Tibial nerve (tissue), 4 donors: ENCODE results near the gene ACOXL. TPM values are rescaled to one million over a fixed set of nuclear protein-coding genes. Genes with fewer than 3 reads are reported as not detected.
A peak's percentile ranks its signal among the peaks of the same experiment; 100 is the strongest.

Source experiments
- DNase-seq, 2 donors: peaks; one replicate each; pipeline ENCODE4 v3.0.0-alpha.2; 2019; ENCODE audit warnings: low spot score in 2 of 2
- H3K27ac ChIP-seq, 4 donors: fragments of 200-600 bp; sonication (generic) in 3 of 4; one replicate each; pipeline ENCODE4 v1.5.1; 2017 to 2019; ENCODE audit warnings: mild to moderate bottlenecking in 1 of 4
- H3K27me3 ChIP-seq, 2 donors: fragments of 200-600 bp; sonication (generic) in 1 of 2; one replicate each; pipeline versions ENCODE4 v1.5.1 to v1.6.0; 2017 to 2019
- H3K36me3 ChIP-seq, 3 donors: fragments of 200-600 bp; sonication (generic); one replicate each; pipeline ENCODE4 v1.5.1; 2018 to 2019
- H3K4me1 ChIP-seq, 4 donors: fragments of 200-600 bp; sonication (generic) in 3 of 4; one replicate each; pipeline ENCODE4 v1.5.1; 2017 to 2019
- H3K4me3 ChIP-seq, 4 donors: fragments of 200-600 bp; sonication (generic) in 3 of 4; one replicate each; pipeline ENCODE4 v1.5.1; 2017 to 2019; ENCODE audit warnings: mild to moderate bottlenecking in 1 of 4, moderate library complexity in 1 of 4
- H3K9me3 ChIP-seq, 4 donors: fragments of 200-600 bp; sonication (generic) in 3 of 4; one replicate each; pipeline ENCODE4 v1.5.1; 2017 to 2019
- EP300 ChIP-seq, 2 donors: sonication (generic); formaldehyde crosslinking; IDR thresholded peaks; one replicate each; pipeline ENCODE4 v1.6.1; 2017; ENCODE audit warnings: antibody characterized with exemption in 2 of 2, mild to moderate bottlenecking in 1 of 2
- POLR2A ChIP-seq, 2 donors: fragments of 450-650 bp; IDR thresholded peaks; one replicate each; pipeline ENCODE4 v1.6.1; 2017; ENCODE audit warnings: antibody characterized with exemption in 2 of 2, mild to moderate bottlenecking in 2 of 2, moderate library complexity in 2 of 2
- whole genome bisulfite sequencing, 2 donors: methylation state at CpG; one replicate each; pipeline ENCODE4 v1.1.5; 2018; 5-methylcytosine and 5-hydroxymethylcytosine counted together
- total RNA-seq, 4 donors: library from RNA; depleted of rRNA; stranded (reverse); fragments of >200 nt; gene quantifications; one replicate each; pipeline ENCODE4 v1.1.0, GENCODE V29; 2016
- TF ChIP-seq, protein P1 (sequence below), 5 experiments: fragments of 200-600 bp in 3 of 5; fragments of 450-650 bp in 2 of 5; sonication (generic) in 3 of 5; IDR thresholded peaks; one replicate each; pipeline ENCODE4 v1.5.1; 2016 to 2019; ENCODE audit warnings: antibody characterized with exemption in 5 of 5, mild to moderate bottlenecking in 3 of 5, moderate library complexity in 2 of 5

The ACOXL gene
- total RNA-seq, 4 donors from 2014 or later: 0.30 TPM; not detected in 3

DNA sequence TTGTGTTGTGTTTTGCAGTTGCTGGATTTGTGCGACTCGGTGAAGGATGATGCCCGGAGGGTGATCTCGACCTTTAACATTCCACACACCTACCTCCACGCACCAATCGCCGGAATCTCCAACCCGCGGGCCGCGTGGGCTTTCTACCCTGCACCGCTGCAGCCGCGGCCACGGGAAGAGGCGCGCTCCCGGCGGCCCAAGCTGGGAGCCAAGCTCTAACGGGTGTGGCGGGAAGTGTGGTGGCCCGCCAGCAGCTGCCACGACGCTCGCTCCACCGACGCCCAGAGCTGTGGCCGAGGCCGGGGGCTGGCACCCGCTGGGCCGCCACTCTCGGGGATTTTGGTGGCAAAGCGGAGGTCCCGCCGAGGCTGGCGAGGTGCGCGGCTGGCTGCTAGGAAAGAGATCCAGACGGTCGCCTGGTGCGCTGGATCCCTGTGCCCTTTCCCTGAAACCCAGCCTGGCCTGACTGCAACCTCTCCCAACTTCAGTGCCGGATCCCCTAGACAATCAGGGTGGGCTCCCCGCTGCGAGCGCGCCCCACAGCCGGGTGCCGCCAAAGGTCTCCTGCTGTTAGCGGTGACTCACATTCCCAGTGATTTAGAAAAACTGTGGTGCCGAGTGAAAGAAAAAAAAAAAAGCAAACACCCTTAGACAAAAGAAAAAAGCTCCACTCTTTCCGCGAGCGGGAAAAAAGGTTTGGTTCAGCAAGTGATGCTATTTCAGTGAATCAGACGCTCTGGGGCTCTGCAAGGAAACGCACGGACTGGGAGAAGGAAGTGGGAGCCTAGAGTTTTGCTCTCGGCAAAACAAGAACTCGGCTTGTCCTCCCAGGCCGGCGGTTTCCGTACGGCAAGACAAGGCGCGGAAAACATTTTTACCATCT, 385.5 kb downstream of the ACOXL start:
- peak in 1 of 2 donors; percentile 20 for DNase-seq
- peaks cover 0 to 45% (median 33%) of the 10 kb centered on the region in 4 donors for H3K4me1 ChIP-seq
- TF ChIP-seq, protein P1, sequence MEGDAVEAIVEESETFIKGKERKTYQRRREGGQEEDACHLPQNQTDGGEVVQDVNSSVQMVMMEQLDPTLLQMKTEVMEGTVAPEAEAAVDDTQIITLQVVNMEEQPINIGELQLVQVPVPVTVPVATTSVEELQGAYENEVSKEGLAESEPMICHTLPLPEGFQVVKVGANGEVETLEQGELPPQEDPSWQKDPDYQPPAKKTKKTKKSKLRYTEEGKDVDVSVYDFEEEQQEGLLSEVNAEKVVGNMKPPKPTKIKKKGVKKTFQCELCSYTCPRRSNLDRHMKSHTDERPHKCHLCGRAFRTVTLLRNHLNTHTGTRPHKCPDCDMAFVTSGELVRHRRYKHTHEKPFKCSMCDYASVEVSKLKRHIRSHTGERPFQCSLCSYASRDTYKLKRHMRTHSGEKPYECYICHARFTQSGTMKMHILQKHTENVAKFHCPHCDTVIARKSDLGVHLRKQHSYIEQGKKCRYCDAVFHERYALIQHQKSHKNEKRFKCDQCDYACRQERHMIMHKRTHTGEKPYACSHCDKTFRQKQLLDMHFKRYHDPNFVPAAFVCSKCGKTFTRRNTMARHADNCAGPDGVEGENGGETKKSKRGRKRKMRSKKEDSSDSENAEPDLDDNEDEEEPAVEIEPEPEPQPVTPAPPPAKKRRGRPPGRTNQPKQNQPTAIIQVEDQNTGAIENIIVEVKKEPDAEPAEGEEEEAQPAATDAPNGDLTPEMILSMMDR (IDR thresholded peaks at IDR 0.05): no peak
- TF ChIP-seq POLR2A (IDR thresholded peaks at IDR 0.05): no peak
- no peak for TF ChIP-seq EP300 (IDR thresholded peaks at IDR 0.05)
- H3K27me3 ChIP-seq: peaks cover 0 to 41% of the 10 kb centered on the region in 2 donors
- 2 to 7% methylated on average over 37 to 63 of the region's 64 CpGs for WGBS, 2 donors
- no peaks in the 10 kb centered on the region for H3K36me3 ChIP-seq
- H3K9me3 ChIP-seq: no peaks in the 10 kb centered on the region
- H3K4me3 ChIP-seq: peak overlapping the region; percentile 29 to 92 (median 82)
- peak overlapping the region in 3 of 4 donors; percentile 1 to 60 (median 30) for H3K27ac ChIP-seq

DNA sequence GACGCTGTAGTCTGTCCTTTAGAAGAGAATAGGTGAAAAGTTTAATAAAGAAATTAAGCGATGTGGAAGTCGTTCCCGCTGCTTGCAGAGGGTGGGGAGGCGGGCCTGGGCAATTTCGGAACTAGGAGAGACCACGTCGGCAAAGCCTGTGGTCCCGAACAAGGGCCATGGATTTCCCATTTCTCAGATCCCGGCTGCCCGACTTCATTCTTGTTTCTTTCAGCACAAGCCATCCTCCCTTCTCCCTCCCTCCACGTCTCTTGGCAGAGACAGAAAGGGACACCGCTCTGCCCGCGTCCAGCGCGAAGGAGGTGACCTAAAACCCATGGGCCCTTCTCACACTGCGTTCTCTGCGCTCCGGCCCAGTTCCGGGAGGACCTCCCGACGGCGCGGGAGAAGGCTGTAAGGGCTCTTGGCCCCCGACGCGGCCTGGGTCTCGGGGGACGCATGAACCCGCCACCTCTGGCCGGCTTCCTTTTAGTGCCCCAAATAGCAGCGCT, 386.2 kb downstream of the ACOXL start:
- Histone ChIP-seq H3K4me3 (peak overlapping the region; percentile 29 to 92 (median 82)), H3K9me3 (no peaks in the 10 kb centered on the region), H3K27me3 (peaks cover 0 to 34% of the 10 kb centered on the region in 2 donors), H3K4me1 (peaks cover 0 to 51% (median 36%) of the 10 kb centered on the region in 4 donors), H3K27ac (peak overlapping the region in 3 of 4 donors; percentile 1 to 60 (median 30)), H3K36me3 (no peaks in the 10 kb centered on the region)
- no peak for DNase-seq
- TF ChIP-seq, protein P1 (IDR thresholded peaks at IDR 0.05): no peak
- TF ChIP-seq EP300 (IDR thresholded peaks at IDR 0.05) (peak in 1 of 2 donors; percentile 2), POLR2A (IDR thresholded peaks at IDR 0.05) (no peak)
- WGBS, 2 donors: 12 to 20% methylated on average over 33 of the region's 33 CpGs

DNA sequence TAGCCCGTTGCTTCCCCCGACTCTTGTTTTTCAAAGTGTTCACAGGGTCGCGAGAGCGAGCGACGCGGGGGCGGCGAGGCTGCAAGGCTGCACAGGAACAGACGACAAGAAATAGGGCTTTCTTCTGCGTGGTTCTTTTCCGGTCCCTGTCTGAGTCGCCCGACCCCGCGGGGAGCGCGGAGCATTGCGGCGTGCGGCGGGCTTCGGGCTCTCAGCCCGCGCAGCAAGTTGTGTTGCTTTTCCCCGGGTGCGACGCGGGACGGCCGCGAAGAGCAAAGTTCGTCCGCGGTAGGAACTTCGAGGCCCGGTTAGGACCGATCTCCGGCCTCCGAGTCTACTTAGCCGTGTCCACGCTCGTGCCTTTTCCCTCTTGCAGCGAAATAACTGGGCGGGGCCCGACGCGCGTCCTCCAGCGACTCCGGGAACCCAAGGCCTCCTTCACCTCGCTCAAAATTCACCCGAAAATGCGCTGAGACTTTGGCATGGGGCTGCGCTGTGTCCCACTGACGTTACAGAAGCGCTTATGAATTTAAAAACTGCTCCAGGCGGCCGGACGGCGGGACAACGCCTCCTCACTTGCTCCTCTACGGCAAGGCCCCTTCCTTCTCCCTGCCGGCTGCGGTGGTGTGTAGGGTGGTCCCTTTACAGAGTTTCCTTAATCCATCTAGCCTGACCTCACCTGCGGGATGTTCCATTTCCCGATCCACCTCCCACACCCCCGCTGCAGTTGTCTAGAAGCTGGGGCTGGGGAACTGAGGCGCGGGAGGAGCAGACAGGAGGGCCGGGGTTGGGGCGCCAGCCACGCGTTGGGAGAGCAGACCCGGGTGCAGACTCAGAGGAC, 386.8 kb downstream of the ACOXL start:
- DNase-seq: no peak
- Histone ChIP-seq H3K27ac (peak overlapping the region in 3 of 4 donors; percentile 1 to 60 (median 23)), H3K27me3 (peaks cover 0 to 29% of the 10 kb centered on the region in 2 donors), H3K4me1 (peaks cover 0 to 56% (median 43%) of the 10 kb centered on the region in 4 donors), H3K9me3 (no peaks in the 10 kb centered on the region), H3K36me3 (peaks cover 0 to 2% (median 1%) of the 10 kb centered on the region in 3 donors), H3K4me3 (peak overlapping the region; percentile 29 to 92 (median 82))
- no peak for TF ChIP-seq POLR2A (IDR thresholded peaks at IDR 0.05)
- TF ChIP-seq, protein P1 (IDR thresholded peaks at IDR 0.05): no peak
- peak in 1 of 2 donors; percentile 5 for TF ChIP-seq EP300 (IDR thresholded peaks at IDR 0.05)
- 13 to 24% methylated on average over 31 to 76 of the region's 76 CpGs for WGBS, 2 donors

DNA sequence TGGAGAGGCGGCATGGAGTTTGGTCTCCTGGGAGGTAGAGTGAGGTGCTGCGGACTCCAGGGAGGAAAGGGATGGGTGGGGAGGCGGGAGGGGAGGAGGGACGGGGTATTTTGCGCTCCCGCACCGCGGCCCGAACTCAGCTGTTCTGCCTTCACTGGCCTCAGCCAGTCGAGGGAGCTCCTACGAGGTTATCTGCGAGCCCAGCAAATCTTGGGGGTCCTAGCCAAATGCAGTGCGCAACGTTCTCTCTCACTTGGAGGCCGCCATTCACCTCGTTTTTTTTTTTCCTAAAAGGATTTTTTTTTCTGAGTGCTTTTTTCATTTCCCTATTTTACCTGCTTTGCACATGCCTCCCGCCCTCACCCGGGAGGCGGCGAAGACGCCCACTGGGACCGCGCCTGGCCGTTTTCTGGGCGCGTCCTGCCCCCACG, 387.5 kb downstream of the ACOXL start:
- Histone ChIP-seq H3K27ac (peak overlapping the region in 2 of 4 donors; percentile 79 to 89), H3K4me1 (peaks cover 0 to 60% (median 43%) of the 10 kb centered on the region in 4 donors), H3K27me3 (peaks cover 0 to 23% of the 10 kb centered on the region in 2 donors), H3K4me3 (peak overlapping the region; percentile 67 to 92 (median 82)), H3K9me3 (no peaks in the 10 kb centered on the region), H3K36me3 (peaks cover 0 to 8% (median 3%) of the 10 kb centered on the region in 3 donors)
- TF ChIP-seq, protein P1 (IDR thresholded peaks at IDR 0.05): no peak
- TF ChIP-seq EP300 (IDR thresholded peaks at IDR 0.05) (no peak), POLR2A (IDR thresholded peaks at IDR 0.05) (no peak)
- WGBS, 2 donors: 14% methylated on average over 27 of the region's 27 CpGs
- no peak for DNase-seq
